NT2/D1 (cell line): ENCODE measurements around the gene SIGLEC12.

Experiments used
- SUZ12 ChIP-seq: IDR thresholded peaks from 2 replicates; pipeline ENCODE4 v1.6.1; 2011; ENCODE audit not compliant: insufficient read length, insufficient read depth; ENCODE audit errors: extremely low read depth
- ZNF274 ChIP-seq: IDR thresholded peaks from 2 replicates; pipeline ENCODE4 v1.6.1; 2011; ENCODE audit warnings: mild to moderate bottlenecking, low read depth, low read length

DNA sequence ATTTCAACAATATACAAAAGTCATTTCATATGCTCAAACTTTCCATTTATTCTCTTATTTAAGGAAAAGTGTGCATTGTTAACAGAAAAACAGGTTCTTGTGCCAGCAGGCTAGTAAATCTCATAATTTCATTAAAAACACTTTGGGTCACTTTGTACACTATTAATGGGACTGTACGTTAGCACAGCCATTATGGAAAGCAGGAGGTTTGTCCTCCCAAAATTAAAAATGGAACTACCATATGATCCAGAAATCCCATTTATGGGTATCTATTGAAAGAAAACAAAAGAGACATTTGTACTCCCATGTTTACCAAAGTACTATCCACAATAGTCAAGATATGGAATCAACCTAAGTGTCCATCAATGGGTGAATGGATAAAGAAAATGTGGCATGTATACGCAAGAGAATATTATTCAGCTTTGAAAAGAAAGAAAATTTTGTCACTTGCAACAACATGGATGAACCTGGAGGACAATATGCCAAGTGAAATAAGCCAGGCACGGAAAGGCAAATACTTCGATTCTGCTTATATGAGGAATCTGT is 38.3 kb upstream of the SIGLEC12 start:
- TF ChIP-seq ZNF274 (no peak), SUZ12 (no peak)
